ENCODE results near the gene CCDC12.

- TF ChIP-seq, protein P1, sequence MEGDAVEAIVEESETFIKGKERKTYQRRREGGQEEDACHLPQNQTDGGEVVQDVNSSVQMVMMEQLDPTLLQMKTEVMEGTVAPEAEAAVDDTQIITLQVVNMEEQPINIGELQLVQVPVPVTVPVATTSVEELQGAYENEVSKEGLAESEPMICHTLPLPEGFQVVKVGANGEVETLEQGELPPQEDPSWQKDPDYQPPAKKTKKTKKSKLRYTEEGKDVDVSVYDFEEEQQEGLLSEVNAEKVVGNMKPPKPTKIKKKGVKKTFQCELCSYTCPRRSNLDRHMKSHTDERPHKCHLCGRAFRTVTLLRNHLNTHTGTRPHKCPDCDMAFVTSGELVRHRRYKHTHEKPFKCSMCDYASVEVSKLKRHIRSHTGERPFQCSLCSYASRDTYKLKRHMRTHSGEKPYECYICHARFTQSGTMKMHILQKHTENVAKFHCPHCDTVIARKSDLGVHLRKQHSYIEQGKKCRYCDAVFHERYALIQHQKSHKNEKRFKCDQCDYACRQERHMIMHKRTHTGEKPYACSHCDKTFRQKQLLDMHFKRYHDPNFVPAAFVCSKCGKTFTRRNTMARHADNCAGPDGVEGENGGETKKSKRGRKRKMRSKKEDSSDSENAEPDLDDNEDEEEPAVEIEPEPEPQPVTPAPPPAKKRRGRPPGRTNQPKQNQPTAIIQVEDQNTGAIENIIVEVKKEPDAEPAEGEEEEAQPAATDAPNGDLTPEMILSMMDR (IDR thresholded peaks at IDR 0.05) = no peak
- TF ChIP-seq POLR2A (IDR thresholded peaks at IDR 0.05) = no peak
These were observed 6.0 kb upstream of the CCDC12 start for GRCh38 chr3:46982546-46982945.
